GM23248 (cell line): Measurements from ENCODE around the gene EHMT2. TPM values are rescaled to one million over a fixed set of nuclear protein-coding genes. Genes with fewer than 3 reads are reported as not detected.
"Not testable (repeated sequence)": the region's sequence is repeated elsewhere in the genome, so short reads cannot be mapped to it uniquely, and the experiment has no call there.

ENCODE experiments used
- DNase-seq: peaks from one replicate; pipeline ENCODE4 v3.0.0-alpha.2; 2015
- H2AFZ ChIP-seq: fragments of 200-600 bp; sonication (generic); 2 replicates; pipeline ENCODE4 v1.6.1; 2016; ENCODE audit warnings: antibody characterized with exemption
- H3F3A ChIP-seq: fragments of 200-600 bp; sonication (generic); 2 replicates; pipeline ENCODE4 v1.6.1; 2016; ENCODE audit warnings: mild to moderate bottlenecking, antibody characterized with exemption, mixed run types; ENCODE audit not compliant: insufficient read depth
- H3K27ac ChIP-seq: fragments of 200-600 bp; sonication (generic); 2 replicates; pipeline ENCODE4 v1.5.1; 2016; ENCODE audit warnings: mild to moderate bottlenecking
- H3K27me3 ChIP-seq: fragments of 200-600 bp; sonication (generic); replicated peaks from 2 replicates; pipeline ENCODE4 v1.6.1; 2016; ENCODE audit warnings: mild to moderate bottlenecking; ENCODE audit not compliant: insufficient read depth
- H3K36me3 ChIP-seq: fragments of 200-600 bp; sonication (generic); 2 replicates; pipeline ENCODE4 v1.6.1; 2016; ENCODE audit warnings: low read depth, mild to moderate bottlenecking
- H3K4me1 ChIP-seq: fragments of 200-600 bp; sonication (generic); 2 replicates; pipeline ENCODE4 v1.6.1; 2016; ENCODE audit warnings: mild to moderate bottlenecking; ENCODE audit not compliant: insufficient read depth
- H3K4me2 ChIP-seq: fragments of 200-600 bp; sonication (generic); one replicate; pipeline ENCODE4 v1.6.1; 2016; ENCODE audit warnings: mild to moderate bottlenecking; ENCODE audit not compliant: unreplicated experiment
- H3K4me3 ChIP-seq: fragments of 200-600 bp; sonication (generic); 2 replicates; pipeline ENCODE4 v1.5.1; 2016; ENCODE audit warnings: mild to moderate bottlenecking
- H3K79me2 ChIP-seq: fragments of 200-600 bp; sonication (generic); 2 replicates; pipeline ENCODE4 v1.6.1; 2016; ENCODE audit warnings: mild to moderate bottlenecking; ENCODE audit not compliant: insufficient read depth
- H3K9ac ChIP-seq: fragments of 200-600 bp; sonication (generic); 2 replicates; pipeline ENCODE4 v1.6.1; 2016; ENCODE audit warnings: mild to moderate bottlenecking
- H3K9me2 ChIP-seq: fragments of 200-600 bp; sonication (generic); 2 replicates; pipeline ENCODE4 v1.6.1; 2016; ENCODE audit warnings: mixed run types, mild to moderate bottlenecking, moderate library complexity; ENCODE audit not compliant: insufficient read depth
- H3K9me3 ChIP-seq: fragments of 200-600 bp; sonication (generic); one replicate; pipeline ENCODE4 v1.6.1; 2017; ENCODE audit warnings: low read depth
- H4K20me1 ChIP-seq: fragments of 200-600 bp; sonication (generic); 2 replicates; pipeline ENCODE4 v1.6.0; 2016; ENCODE audit not compliant: insufficient read depth
- EZH2 ChIP-seq: fragments of 200-600 bp; sonication (generic); IDR thresholded peaks from 2 replicates; pipeline ENCODE4 v1.6.1; 2018; ENCODE audit warnings: antibody characterized with exemption, mild to moderate bottlenecking; ENCODE audit not compliant: insufficient read depth, poor library complexity, severe bottlenecking
- EZH2phosphoT487 ChIP-seq: fragments of 200-600 bp; sonication (generic); IDR thresholded peaks from 2 replicates; pipeline ENCODE4 v1.6.1; 2018; ENCODE audit warnings: antibody characterized with exemption, moderate library complexity, mild to moderate bottlenecking, low read depth; ENCODE audit not compliant: insufficient read depth
- WGBS, 2 experiments: methylation state at CpG; one replicate each; pipeline ENCODE4 v1.1.6; 2015 to 2017; ENCODE audit warnings: low lambda C conversion rate in 2 of 2, low coverage in 1 of 2; ENCODE audit errors: missing lambda C conversion rate in 2 of 2; 5-methylcytosine and 5-hydroxymethylcytosine counted together
- in situ Hi-C: fragments of 300-500 bp; cut with MboI; formaldehyde crosslinking; loops from 2 replicates; pipeline ENCODE4 v1.15.0; 2020
- polyA plus RNA-seq: library from polyadenylated mRNA; unstranded; fragments of >200 nt; fragmentation: Nextera tagmentation; extraction: Ambion mirVana; gene quantifications from 2 replicates; pipeline ENCODE4 v1.2.1, GENCODE V29; 2016
- total RNA-seq: library from RNA; depleted of rRNA; stranded (reverse); fragments of >200 nt; shearing (Covaris generic); gene quantifications from 2 replicates; pipeline ENCODE4 v1.2.3, GENCODE V29; 2014

Gene EHMT2
- total and polyA plus RNA-seq, 2 experiments from 2014 or later, result 27.5 to 41.5 TPM

- H3K79me2 ChIP-seq, result peaks cover 11% of the 10 kb centered on the region
- H3K9ac ChIP-seq, result no peak overlapping the region
- H3K36me3 ChIP-seq, result no peaks in the 10 kb centered on the region; the same call in 1 of the 2 replicates
- no peaks in the 10 kb centered on the region for H4K20me1 ChIP-seq
- DNase-seq, result no peak
- 91 to 94% methylated on average over 8 of the region's 8 CpGs for WGBS, 2 experiments
- H3K4me1 ChIP-seq, result peaks cover 11% of the 10 kb centered on the region
- 0 out of 2 replicates have a peak, but pooled peaks cover 6% of the 10 kb centered on the region for H3F3A ChIP-seq
- H3K27ac ChIP-seq, result no peak overlapping the region
- no peak for TF ChIP-seq EZH2
- TF ChIP-seq EZH2phosphoT487, result no peak
- in situ Hi-C loops, result no loop called here
- no peaks in the 10 kb centered on the region for H3K9me3 ChIP-seq
- H3K4me3 ChIP-seq, result no peak overlapping the region
- no peaks in the 10 kb centered on the region for H3K27me3 ChIP-seq
- H3K9me2 ChIP-seq, result no peaks in the 10 kb centered on the region
- H2AFZ ChIP-seq, result no peak overlapping the region
- no peak overlapping the region for H3K4me2 ChIP-seq
These were observed 38.8 kb downstream of the EHMT2 start for GRCh38 chr6:31858707-31859106.

GRCh38 chr6:31857774-31858173 is 39.7 kb downstream of the EHMT2 start:
- H3K27ac ChIP-seq, H3K9ac ChIP-seq, DNase-seq, H3K9me2 ChIP-seq, H3K4me1 ChIP-seq, H4K20me1 ChIP-seq, H3K27me3 ChIP-seq, H3K36me3 ChIP-seq, H3K4me2 ChIP-seq, H3K4me3 ChIP-seq, H3K9me3 ChIP-seq, H2AFZ ChIP-seq, in situ Hi-C loops, H3F3A ChIP-seq: not testable (repeated sequence)
- WGBS, 2 experiments, result 81 to 86% methylated on average over 8 of the region's 8 CpGs
- H3K79me2 ChIP-seq, result peaks cover 11% of the 10 kb centered on the region

GRCh38 chr6:31851980-31852718 is 45.3 kb downstream of the EHMT2 start:
- H3K9me2 ChIP-seq, DNase-seq, H3F3A ChIP-seq, H4K20me1 ChIP-seq, H3K4me3 ChIP-seq, H3K27me3 ChIP-seq, H3K36me3 ChIP-seq, H3K9me3 ChIP-seq, H3K4me1 ChIP-seq, H3K79me2 ChIP-seq, H3K9ac ChIP-seq, in situ Hi-C loops, H2AFZ ChIP-seq, H3K4me2 ChIP-seq, H3K27ac ChIP-seq: not testable (repeated sequence)
- WGBS, 2 experiments, result 88 to 91% methylated on average over 13 to 35 of the region's 35 CpGs

- TF ChIP-seq EZH2 (no peak), EZH2phosphoT487 (no peak)
- Histone ChIP-seq H3K27me3 (no peaks in the 10 kb centered on the region), H2AFZ (no peak overlapping the region), H3K9me3 (no peaks in the 10 kb centered on the region), H3K4me1 (no peaks in the 10 kb centered on the region), H3K79me2 (no peaks in the 10 kb centered on the region), H3K4me2 (no peak overlapping the region), H3K9ac (no peak overlapping the region), H3K27ac (no peak overlapping the region), H3F3A (peaks cover 8% of the 10 kb centered on the region; the same call in 1 of the 2 replicates), H3K4me3 (no peak overlapping the region), H3K9me2 (no peaks in the 10 kb centered on the region), H3K36me3 (no peaks in the 10 kb centered on the region), H4K20me1 (no peaks in the 10 kb centered on the region)
- DNase-seq, result peak; percentile 54
- in situ Hi-C loops, result no loop called here
- 25 to 37% methylated on average over 2 of the region's 2 CpGs for WGBS, 2 experiments
These were observed 46.0 kb downstream of the EHMT2 start for GRCh38 chr6:31851485-31851832.
